NCI-H1105 (cell line): ENCODE measurements around the gene TPK1.
"Not testable (repeated sequence)": the region's sequence is repeated elsewhere in the genome, so short reads cannot be mapped to it uniquely, and the experiment has no call there.

Experiments
- DNase-seq: peaks from one replicate; lab custom pipeline; 2025; lab: John Stamatoyannopoulos, UW

Gene TPK1

GRCh38 chr7:144629598-144629997 lies 206.3 kb downstream of the TPK1 start:
- no peak for DNase-seq

- DNase-seq, result no peak
Measured at GRCh38 chr7:144629011-144629410, 206.8 kb downstream of the TPK1 start.

GRCh38 chr7:144628176-144628575 lies 207.7 kb downstream of the TPK1 start:
- no peak for DNase-seq

- no peak for DNase-seq
Measured at GRCh38 chr7:144622745-144623144, 213.1 kb downstream of the TPK1 start.

GRCh38 chr7:144606261-144606660 lies 229.6 kb downstream of the TPK1 start:
- DNase-seq, result no peak

- DNase-seq, result no peak
Measured at GRCh38 chr7:144596953-144597352, 238.9 kb downstream of the TPK1 start.

GRCh38 chr7:144594580-144594979 lies 241.3 kb downstream of the TPK1 start:
- no peak for DNase-seq

GRCh38 chr7:144588559-144589051 lies 247.2 kb downstream of the TPK1 start:
- DNase-seq, result no peak

GRCh38 chr7:144587701-144588100 lies 248.2 kb downstream of the TPK1 start:
- no peak for DNase-seq

GRCh38 chr7:144584726-144585125 lies 251.1 kb downstream of the TPK1 start:
- no peak for DNase-seq

GRCh38 chr7:144579687-144580086 lies 256.2 kb downstream of the TPK1 start:
- no peak for DNase-seq

- no peak for DNase-seq
Measured at GRCh38 chr7:144575456-144575855, 260.4 kb downstream of the TPK1 start.

GRCh38 chr7:144574753-144575152 lies 261.1 kb downstream of the TPK1 start:
- DNase-seq, result not testable (repeated sequence)

- DNase-seq, result no peak
Measured at GRCh38 chr7:144568233-144568632, 267.6 kb downstream of the TPK1 start.

- no peak for DNase-seq
Measured at GRCh38 chr7:144565586-144565985, 270.3 kb downstream of the TPK1 start.

GRCh38 chr7:144549861-144550260 lies 286.0 kb downstream of the TPK1 start:
- no peak for DNase-seq

GRCh38 chr7:144548556-144548955 lies 287.3 kb downstream of the TPK1 start:
- no peak for DNase-seq

GRCh38 chr7:144547888-144548287 lies 288.0 kb downstream of the TPK1 start:
- DNase-seq, result no peak

- no peak for DNase-seq
Measured at GRCh38 chr7:144546782-144547181, 289.1 kb downstream of the TPK1 start.

GRCh38 chr7:144545330-144545729 lies 290.5 kb downstream of the TPK1 start:
- DNase-seq, result no peak

GRCh38 chr7:144534655-144535395 lies 301.0 kb downstream of the TPK1 start:
- DNase-seq, result no peak

- no peak for DNase-seq
Measured at GRCh38 chr7:144534196-144534595, 301.7 kb downstream of the TPK1 start.

- no peak for DNase-seq
Measured at GRCh38 chr7:144531181-144531580, 304.7 kb downstream of the TPK1 start.

GRCh38 chr7:144529269-144529926 lies 306.5 kb downstream of the TPK1 start:
- DNase-seq, result no peak
